Left ventricle myocardium superior (tissue), 1 donor: ENCODE results near the gene DHX57. TPM values are rescaled to one million over a fixed set of nuclear protein-coding genes. Genes with fewer than 3 reads are reported as not detected.
A peak's percentile ranks its signal among the peaks of the same experiment; 100 is the strongest.
"Not testable (repeated sequence)": the region's sequence is repeated elsewhere in the genome, so short reads cannot be mapped to it uniquely, and the experiment has no call there.

Experiments
- ATAC-seq: fragments of 200-7000 bp; cut with Tn5 transposase; one replicate; pipeline ENCODE4 v1.9.1; 2020; ENCODE audit warnings: mild to moderate bottlenecking, moderate library complexity
- DNase-seq: peaks from one replicate; pipeline ENCODE4 v3.0.0-alpha.2; 2020
- intact Hi-C: fragments of 100-400 bp; cut with micrococcal nuclease; formaldehyde crosslinking; loops from one replicate; pipeline ENCODE4 v1.11.0; 2022
- total RNA-seq: library from RNA; stranded (reverse); fragmentation: NEBNext Ultra II Directional; extraction: Animal tissue kit (Norgen Biotek cat#: 25700); gene quantifications from one replicate; pipeline ENCODE4 v1.2.1, GENCODE V29; 2021
- donor health status: DM: no; HTN: yes; CAD: no; lungs with severe emphysema.

DHX57 gene
- total RNA-seq, 1 donor from 2014 or later = 8.9 TPM

DNA sequence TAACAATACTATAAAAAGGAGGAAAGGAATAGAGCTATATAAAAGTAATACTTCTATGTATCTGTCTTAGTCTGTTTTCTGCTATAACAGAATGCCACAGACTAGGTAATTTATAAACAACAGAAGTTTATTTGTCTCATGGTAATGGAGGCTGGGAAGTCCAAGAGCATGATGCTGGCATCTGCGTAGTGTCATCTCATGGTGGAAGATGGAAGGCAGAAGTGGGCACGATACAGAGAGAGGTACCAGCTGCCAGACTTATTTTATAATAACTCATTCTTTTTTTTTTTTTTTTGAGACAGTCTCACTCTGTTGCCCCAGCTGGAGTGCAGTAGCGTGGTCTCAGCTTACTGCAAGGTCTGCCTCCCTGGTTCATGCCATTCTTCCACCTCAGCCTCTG lies 4.3 kb downstream of the DHX57 start:
- no peak for ATAC-seq
- intact Hi-C loops = no loop called here
- DNase-seq = no peak

GRCh38 chr2:38866773-38867443 lies 8.8 kb downstream of the DHX57 start:
- intact Hi-C loops = no loop called here
- DNase-seq = no peak
- ATAC-seq = no peak

DNA sequence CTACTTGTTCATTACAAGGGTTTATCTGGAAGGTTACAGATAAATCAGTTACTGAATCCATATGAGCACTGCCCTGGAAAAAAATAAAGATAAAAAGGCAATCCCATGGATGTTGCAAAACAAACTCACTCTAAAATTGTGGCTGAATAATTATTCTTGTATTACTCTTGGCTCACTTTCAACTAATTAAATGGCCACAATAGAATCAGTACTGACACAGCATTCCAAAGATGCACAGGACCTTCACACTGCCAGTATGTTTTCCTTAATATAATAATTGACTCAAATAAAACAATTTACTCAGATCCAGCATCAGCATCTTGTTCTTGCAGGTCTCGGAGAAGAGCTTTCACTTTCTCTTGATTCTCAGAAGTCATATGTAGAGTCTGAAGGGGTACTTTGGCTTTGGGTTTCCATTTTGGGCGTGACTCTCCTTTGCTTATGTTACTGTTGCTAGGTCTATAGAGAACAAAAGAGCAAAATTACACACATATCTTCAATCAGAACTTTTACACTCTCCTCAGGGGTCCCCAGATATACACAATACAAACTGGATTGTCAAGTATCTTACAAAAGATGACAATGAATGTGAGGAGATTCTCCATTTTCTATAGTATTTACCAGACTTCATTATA lies 12.6 kb downstream of the DHX57 start:
- no peak for ATAC-seq
- no peak for DNase-seq
- intact Hi-C loops = no loop called here

DNA sequence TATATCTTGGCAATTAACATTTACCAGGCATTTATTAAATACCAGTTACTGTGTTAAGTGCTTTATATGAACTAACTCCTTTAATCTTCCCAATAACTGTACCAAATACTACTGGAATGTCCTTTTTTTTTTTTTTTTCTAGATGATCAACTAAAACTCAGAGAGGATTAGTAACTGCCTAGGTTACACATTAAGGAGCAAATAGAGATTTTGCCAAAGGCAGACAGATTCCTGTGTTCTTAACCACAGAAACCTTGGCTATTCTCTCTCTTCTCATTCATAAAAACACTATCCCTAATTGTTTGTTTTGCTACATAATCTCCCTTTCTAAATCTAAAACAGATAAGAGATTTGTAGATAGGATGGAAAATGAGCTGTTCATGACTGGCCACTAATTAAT lies 13.3 kb downstream of the DHX57 start:
- ATAC-seq (no peak), DNase-seq (no peak)
- intact Hi-C loops = no loop called here

- ATAC-seq (no peak), DNase-seq (no peak)
- intact Hi-C loops = no loop called here
These were observed 19.6 kb downstream of the DHX57 start for GRCh38 chr2:38856165-38856564.

DNA sequence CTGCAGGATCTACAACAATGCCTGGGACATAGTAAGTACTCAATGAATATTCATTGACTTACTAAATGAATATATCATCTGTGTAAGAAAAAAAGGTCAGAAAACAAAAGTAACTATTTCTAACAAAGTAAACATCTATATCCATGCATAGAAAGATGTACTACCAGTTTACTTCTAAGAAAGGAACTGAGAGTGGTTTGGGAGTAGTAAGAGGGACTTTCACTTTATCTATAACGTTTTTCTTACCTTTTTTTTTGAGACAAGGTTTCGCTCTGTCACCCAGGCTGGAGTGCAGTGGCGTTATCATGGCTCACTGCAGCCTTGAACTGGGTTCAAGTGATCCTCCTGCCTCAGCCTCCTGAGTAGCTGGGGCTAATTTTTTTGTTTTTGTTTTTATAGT lies 25.7 kb downstream of the DHX57 start:
- ATAC-seq (no peak), DNase-seq (no peak)

GRCh38 chr2:38836791-38837190 lies 38.9 kb downstream of the DHX57 start:
- DNase-seq (no peak), ATAC-seq (no peak)
- intact Hi-C loops = no loop called here

More for the DNA sequence above, 25.7 kb downstream of the DHX57 start:
- intact Hi-C loops = no loop called here

- peak; percentile 79 for ATAC-seq
- no peak for DNase-seq
- intact Hi-C loops = no loop called here
These were observed 39.7 kb downstream of the DHX57 start for GRCh38 chr2:38835990-38836389.

DNA sequence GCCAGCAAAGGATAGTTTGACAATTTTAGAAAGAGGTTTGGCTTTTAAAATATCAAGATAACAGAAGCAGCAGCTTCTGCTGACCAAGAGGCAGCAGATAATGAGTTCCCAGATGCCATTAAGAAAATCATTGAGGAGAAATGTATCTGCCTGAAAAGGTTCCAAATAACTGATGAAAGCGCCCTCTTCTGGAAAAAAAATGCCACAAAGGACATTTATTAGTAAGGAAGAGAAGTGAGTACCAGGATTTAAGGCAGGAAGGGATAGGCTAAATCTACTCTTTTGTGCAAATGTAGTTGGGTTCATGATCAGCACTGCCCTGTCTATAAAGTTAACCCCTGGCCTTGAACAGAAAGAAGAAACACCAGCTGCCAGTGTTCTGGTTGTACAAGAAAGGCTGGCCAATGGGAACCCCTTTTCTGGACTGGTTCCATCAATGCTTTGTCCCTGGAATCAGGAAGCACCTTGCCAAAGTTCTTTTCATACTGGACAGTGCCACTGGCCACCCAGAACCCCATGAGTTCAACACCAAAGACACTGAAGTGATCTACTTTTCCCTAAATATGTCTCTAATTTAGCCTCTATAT lies 40.6 kb downstream of the DHX57 start:
- DNase-seq (no peak), ATAC-seq (no peak)
- intact Hi-C loops = no loop called here

- intact Hi-C loops = no loop called here
- DNase-seq (no peak), ATAC-seq (no peak)
These were observed 45.1 kb downstream of the DHX57 start for GRCh38 chr2:38830526-38831159.

DNA sequence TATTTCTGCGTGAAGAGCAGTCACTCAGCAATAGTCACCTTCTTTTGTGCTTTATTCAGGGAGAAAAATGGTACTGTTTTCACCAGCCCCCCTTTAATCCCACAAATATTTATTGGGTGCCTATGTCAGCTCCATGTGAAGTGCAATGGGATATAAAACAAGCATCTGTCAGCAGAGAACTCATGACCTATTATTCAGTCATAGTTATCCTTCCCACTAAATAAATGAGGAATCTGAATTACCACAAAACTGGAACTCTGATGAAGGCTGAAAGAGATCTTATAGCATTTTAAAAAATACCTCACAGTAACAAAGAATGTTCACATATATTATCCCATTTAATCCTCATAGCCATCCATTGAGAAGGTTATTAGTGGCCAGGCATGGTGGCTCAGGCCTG lies 45.8 kb downstream of the DHX57 start:
- intact Hi-C loops = no loop called here
- no peak for ATAC-seq
- DNase-seq = no peak

- no peak for ATAC-seq
- no peak for DNase-seq
- intact Hi-C loops = no loop called here
These were observed 47.3 kb downstream of the DHX57 start for GRCh38 chr2:38828460-38828859.

GRCh38 chr2:38827539-38828145 lies 48.1 kb downstream of the DHX57 start:
- intact Hi-C loops, DNase-seq: not testable (repeated sequence)
- ATAC-seq = peak; percentile 40

DNA sequence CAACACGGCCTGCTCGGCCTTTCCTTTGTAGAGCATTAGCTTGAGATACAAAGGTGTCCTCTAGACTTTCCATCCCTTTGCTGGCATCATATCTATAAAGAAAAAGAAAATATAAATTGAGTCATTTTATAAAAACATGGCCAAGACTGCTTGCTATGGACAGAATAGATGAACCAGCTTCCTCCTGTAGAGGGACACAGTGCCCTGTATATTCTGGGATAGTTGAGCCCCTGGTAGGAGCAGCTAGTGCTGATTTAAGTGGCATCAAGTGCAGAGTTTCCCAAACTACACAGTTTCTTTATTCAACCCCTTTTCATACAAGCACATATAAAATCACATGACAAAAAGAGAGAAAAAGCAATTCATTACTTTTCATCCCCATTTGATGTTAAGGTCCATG lies 49.8 kb downstream of the DHX57 start:
- ATAC-seq (no peak), DNase-seq (no peak)
- intact Hi-C loops = no loop called here

- ATAC-seq = no peak
- no peak for DNase-seq
- intact Hi-C loops = no loop called here
These were observed 50.8 kb downstream of the DHX57 start for GRCh38 chr2:38824906-38825305.

DNA sequence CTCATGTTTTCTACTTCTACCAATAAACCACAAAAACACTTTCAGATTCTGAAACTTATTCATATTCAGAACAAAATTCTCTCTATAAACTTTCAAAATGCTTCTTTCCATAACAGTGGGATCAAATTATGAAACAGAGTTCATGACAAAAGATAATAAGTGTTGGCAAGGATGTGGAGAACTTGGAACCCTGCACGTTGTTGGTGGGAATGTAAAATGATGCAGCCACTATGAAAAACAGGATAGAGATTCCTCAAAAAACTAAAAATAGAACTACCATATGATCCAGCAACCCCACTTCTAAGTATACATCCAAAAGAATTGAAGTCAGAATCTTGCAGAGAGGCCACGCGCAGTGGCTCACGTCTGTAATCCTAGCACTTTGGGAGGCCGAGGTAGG lies 52.3 kb downstream of the DHX57 start:
- intact Hi-C loops = no loop called here
- ATAC-seq = no peak

GRCh38 chr2:38818565-38818964 lies 57.2 kb downstream of the DHX57 start:
- intact Hi-C loops = no loop called here
- ATAC-seq (no peak), DNase-seq (no peak)

More for the DNA sequence above, 52.3 kb downstream of the DHX57 start:
- DNase-seq = no peak

GRCh38 chr2:38815936-38816335 lies 59.8 kb downstream of the DHX57 start:
- DNase-seq (no peak), ATAC-seq (no peak)
- intact Hi-C loops = no loop called here

DNA sequence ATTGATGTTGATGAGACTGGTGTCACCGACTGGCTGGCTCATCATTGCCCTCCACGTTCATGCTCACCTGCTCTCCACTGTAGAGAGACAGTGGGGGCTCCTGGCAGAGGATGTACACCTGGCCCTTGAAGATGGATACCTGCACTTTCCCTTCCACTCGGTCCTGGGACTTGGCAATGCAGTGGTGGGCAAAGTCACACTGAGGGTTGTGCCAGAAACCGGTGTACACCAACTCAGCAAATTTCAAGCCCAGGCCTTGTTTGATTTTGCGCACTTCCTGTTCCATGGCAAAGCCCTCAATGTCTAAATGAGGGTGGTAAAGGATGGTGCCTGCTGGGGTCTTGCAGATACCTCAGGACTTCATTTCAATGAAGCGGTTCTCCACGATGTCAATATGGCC lies 65.2 kb downstream of the DHX57 start:
- intact Hi-C loops = no loop called here
- DNase-seq (no peak), ATAC-seq (no peak)

GRCh38 chr2:38808677-38809076 lies 67.1 kb downstream of the DHX57 start:
- ATAC-seq = no peak
- intact Hi-C loops = no loop called here
- no peak for DNase-seq
